Left kidney (tissue), 8 donors: ENCODE results near the gene ENTPD7. TPM values are rescaled to one million over a fixed set of nuclear protein-coding genes. Genes with fewer than 3 reads are reported as not detected.
"Not testable (repeated sequence)": the region's sequence is repeated elsewhere in the genome, so short reads cannot be mapped to it uniquely, and the experiment has no call there.

Experiments used
- DNase-seq: peaks from one replicate; pipeline ENCODE4 v3.0.0-alpha.2; 2013
- long read RNA-seq, 8 donors: transcript quantifications; one replicate each; lab custom pipeline, GENCODE V29; 2026
- polyA plus RNA-seq: library from polyadenylated mRNA; unstranded; fragments of 120-200 nt; gene quantifications from one replicate; pipeline ENCODE4 v1.2.1, GENCODE V29; 2013; ENCODE audit not compliant: insufficient read length

Gene ENTPD7
- polyA plus RNA-seq: 22.6 TPM
- long read RNA-seq, donor 1: 0 reads
- long read RNA-seq, donor 2, partial matches to known transcripts: 0 of 2 reads
- long read RNA-seq, donor 2, other reads (novel, unspliced or antisense): 0 of 2 reads
- long read RNA-seq, donor 3, partial matches to known transcripts: 10 of 19 reads
- long read RNA-seq, donor 3, other reads (novel, unspliced or antisense): 5 of 19 reads
- long read RNA-seq, donor 4: 0 reads
- long read RNA-seq, donor 5: 0 reads
- long read RNA-seq, donor 6, partial matches to known transcripts: 0 of 2 reads
- long read RNA-seq, donor 6, other reads (novel, unspliced or antisense): 0 of 2 reads
- long read RNA-seq, donor 7, partial matches to known transcripts: 0 of 2 reads
- long read RNA-seq, donor 7, other reads (novel, unspliced or antisense): 0 of 2 reads
- long read RNA-seq, donor 8: 0 reads

GRCh38 chr10:99659031-99659867, at the start of gene ENTPD7:
Gene ENTPD7 (plus strand): TSS chr10:99659509. CDS start chr10:99659957, 448 bp downstream.
- peak; percentile 93 for DNase-seq

GRCh38 chr10:99610221-99610620, 49.1 kb upstream of the ENTPD7 start:
- DNase-seq: no peak

GRCh38 chr10:99611326-99611725, 48.0 kb upstream of the ENTPD7 start:
- no peak for DNase-seq

GRCh38 chr10:99612167-99612831, 47.0 kb upstream of the ENTPD7 start:
- DNase-seq: peak; percentile 61

GRCh38 chr10:99615426-99615825, 43.9 kb upstream of the ENTPD7 start:
- no peak for DNase-seq

- DNase-seq: no peak
Observed at GRCh38 chr10:99617696-99618095, 41.6 kb upstream of the ENTPD7 start.

- peak; percentile 18 for DNase-seq
Observed at GRCh38 chr10:99619090-99619800, 40.1 kb upstream of the ENTPD7 start.

GRCh38 chr10:99619851-99620710, 39.2 kb upstream of the ENTPD7 start, which contains the start of gene SLC25A28:
Gene SLC25A28 (minus strand): TSS chr10:99620439. CDS start chr10:99620335, 104 bp downstream.
- peak; percentile 99 for DNase-seq

- peak; percentile 81 for DNase-seq
Observed at GRCh38 chr10:99620711-99621453, 38.4 kb upstream of the ENTPD7 start.

GRCh38 chr10:99621454-99622251, 37.7 kb upstream of the ENTPD7 start:
- peak; percentile 8 for DNase-seq

- no peak for DNase-seq
Observed at GRCh38 chr10:99623919-99624318, 35.4 kb upstream of the ENTPD7 start.

GRCh38 chr10:99625124-99625523, 34.2 kb upstream of the ENTPD7 start:
- not testable (repeated sequence) for DNase-seq

- no peak for DNase-seq
Observed at GRCh38 chr10:99628923-99629624, 30.2 kb upstream of the ENTPD7 start.

GRCh38 chr10:99629625-99629978, 29.7 kb upstream of the ENTPD7 start:
- DNase-seq: no peak

GRCh38 chr10:99630433-99630832, 28.9 kb upstream of the ENTPD7 start:
- peak; percentile 47 for DNase-seq

GRCh38 chr10:99630991-99631390, 28.3 kb upstream of the ENTPD7 start:
- DNase-seq: no peak

- no peak for DNase-seq
Observed at GRCh38 chr10:99631496-99631895, 27.8 kb upstream of the ENTPD7 start.

- no peak for DNase-seq
Observed at GRCh38 chr10:99633832-99634231, 25.5 kb upstream of the ENTPD7 start.
